ENCODE data around the gene PPEF2. TPM values are rescaled to one million over a fixed set of nuclear protein-coding genes. Genes with fewer than 3 reads are reported as not detected.

Gene PPEF2
- total RNA-seq = under 0.01 TPM in 1 of 2 replicates, not detected in the other

GRCh38 chr4:75902352-75902751, at the start of gene PPEF2:
Gene PPEF2 (minus strand): TSS chr4:75902452. CDS start chr4:75896325, 6,127 bp downstream.

GRCh38 chr4:75940692-75941253, 38.5 kb upstream of the PPEF2 start, which contains the start of gene NAAA:
Gene NAAA (minus strand): TSS chr4:75941013. CDS start chr4:75940949, 64 bp downstream.

Small RNA genes within 50 kb of the gene (small RNA-seq; reads per million reads assigned to genes)
- 0.20 reads per million for gene RNU2-16P

Other genes starting within 250 kb of the PPEF2 start
- 108 and 151 TPM in 2 replicates for gene G3BP2, start 229.0 kb downstream of the PPEF2 start, total RNA-seq
- gene USO1, start 177.9 kb downstream of the PPEF2 start, total RNA-seq = 76.9 and 95.0 TPM in 2 replicates
- 50.6 and 73.4 TPM in 2 replicates for gene NAAA, start 38.6 kb upstream of the PPEF2 start, total RNA-seq
- 25.5 and 32.6 TPM in 2 replicates for gene SDAD1, start 88.5 kb upstream of the PPEF2 start, total RNA-seq
- gene CXCL9, start 105.1 kb upstream of the PPEF2 start, total RNA-seq = not detected in 2 replicates
- gene CXCL10, start 121.0 kb upstream of the PPEF2 start, total RNA-seq = not detected in 2 replicates
- gene CXCL11, start 133.6 kb upstream of the PPEF2 start, total RNA-seq = not detected in 2 replicates
- not detected in 2 replicates for gene ART3, start 172.3 kb upstream of the PPEF2 start, total RNA-seq
- gene NUP54, start 245.9 kb upstream of the PPEF2 start, total RNA-seq = 36.9 and 41.2 TPM in 2 replicates